OCI-M2 (cell line): Measurements from ENCODE around the gene MINPP1.
"Not testable (repeated sequence)": the region's sequence is repeated elsewhere in the genome, so short reads cannot be mapped to it uniquely, and the experiment has no call there.

Experiments
- DNase-seq: peaks from one replicate; lab custom pipeline; 2025; ENCODE audit not compliant: unreplicated experiment; lab: John Stamatoyannopoulos, UW

The MINPP1 gene

GRCh38 chr10:87562750-87563149, 58.1 kb downstream of the MINPP1 start:
- no peak for DNase-seq

DNA sequence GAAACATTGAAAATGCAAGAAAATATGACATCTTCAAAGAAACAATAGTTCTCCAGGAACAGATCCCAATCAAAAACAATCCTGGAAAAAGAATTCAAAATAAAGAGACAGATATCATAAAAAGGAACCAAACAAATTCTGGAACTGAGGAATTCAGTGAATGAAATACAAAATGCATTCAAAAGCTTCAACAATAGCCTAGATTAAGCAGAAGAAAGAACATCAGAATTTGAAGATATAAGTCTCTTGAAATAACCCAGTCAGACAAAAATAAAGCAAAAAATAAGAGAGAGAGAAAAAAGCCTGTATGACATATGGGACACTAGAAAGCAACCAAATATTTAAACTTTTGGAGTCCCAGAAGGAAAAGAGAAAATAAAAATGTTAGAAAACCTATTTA, 60.3 kb downstream of the MINPP1 start:
- DNase-seq, result no peak

DNA sequence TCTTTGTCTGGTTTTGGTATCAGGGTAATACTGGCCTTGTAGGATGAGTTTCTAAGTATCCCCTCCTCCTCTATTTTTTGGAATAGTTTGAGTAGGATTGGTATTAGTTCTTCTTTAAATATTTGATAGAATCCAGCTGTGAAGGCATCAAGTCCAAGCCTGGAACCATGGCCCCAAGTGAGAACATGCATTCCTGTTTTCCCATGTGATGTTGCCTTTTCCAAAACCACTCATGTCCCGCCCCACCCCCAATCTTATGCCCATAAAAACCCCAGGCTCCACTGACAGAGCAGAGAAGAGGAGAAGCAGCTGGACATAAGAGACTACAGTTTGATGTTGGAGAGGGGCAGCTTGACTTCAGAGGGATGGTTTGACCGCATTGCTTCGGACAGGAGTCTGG, 71.2 kb downstream of the MINPP1 start:
- no peak for DNase-seq

- no peak for DNase-seq
Observed at GRCh38 chr10:87578160-87578841, 73.6 kb downstream of the MINPP1 start.

- DNase-seq, result no peak
Observed at GRCh38 chr10:87578842-87579401, 74.2 kb downstream of the MINPP1 start.

- no peak for DNase-seq
Observed at GRCh38 chr10:87579563-87579962, 74.9 kb downstream of the MINPP1 start.

DNA sequence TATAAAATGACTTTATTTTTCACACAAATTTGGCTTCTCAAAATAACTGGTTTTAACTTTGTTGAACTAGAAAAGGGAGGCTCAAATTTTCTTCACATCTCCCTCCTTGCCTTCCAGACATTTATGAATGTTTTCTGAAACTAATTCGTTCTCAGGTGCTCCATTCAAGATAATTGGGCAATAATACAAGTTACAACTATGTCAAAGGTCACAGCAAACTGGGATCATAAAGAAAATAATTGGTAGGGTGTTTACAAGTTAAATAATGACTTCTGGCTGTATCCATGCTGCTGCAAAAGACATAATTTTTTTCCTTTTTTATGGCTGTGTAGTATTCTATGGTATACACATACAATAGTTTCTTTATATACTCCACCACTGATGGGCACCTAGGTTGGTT, 75.3 kb downstream of the MINPP1 start:
- DNase-seq, result no peak

- no peak for DNase-seq
Observed at GRCh38 chr10:87585565-87586514, 81.1 kb downstream of the MINPP1 start.

DNA sequence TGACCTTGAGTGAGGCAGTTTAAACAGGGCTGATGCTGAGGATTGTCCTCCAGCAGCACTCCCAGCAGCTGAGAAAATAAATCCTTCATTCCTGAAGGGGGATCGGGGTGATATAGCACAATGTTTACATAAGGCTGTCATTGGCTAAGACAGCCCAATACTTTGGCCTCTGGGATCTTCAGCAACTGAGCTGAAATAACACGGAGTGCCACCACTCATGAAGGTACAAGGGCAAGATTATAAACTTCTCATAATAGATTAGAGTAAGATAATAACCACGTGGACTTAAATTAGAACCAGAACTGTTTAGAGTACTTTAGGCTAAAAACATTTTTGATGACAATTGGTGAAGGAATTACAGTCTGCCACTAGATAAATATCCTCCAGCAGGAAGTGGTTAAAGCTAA, 85.0 kb downstream of the MINPP1 start:
- DNase-seq, result no peak

DNA sequence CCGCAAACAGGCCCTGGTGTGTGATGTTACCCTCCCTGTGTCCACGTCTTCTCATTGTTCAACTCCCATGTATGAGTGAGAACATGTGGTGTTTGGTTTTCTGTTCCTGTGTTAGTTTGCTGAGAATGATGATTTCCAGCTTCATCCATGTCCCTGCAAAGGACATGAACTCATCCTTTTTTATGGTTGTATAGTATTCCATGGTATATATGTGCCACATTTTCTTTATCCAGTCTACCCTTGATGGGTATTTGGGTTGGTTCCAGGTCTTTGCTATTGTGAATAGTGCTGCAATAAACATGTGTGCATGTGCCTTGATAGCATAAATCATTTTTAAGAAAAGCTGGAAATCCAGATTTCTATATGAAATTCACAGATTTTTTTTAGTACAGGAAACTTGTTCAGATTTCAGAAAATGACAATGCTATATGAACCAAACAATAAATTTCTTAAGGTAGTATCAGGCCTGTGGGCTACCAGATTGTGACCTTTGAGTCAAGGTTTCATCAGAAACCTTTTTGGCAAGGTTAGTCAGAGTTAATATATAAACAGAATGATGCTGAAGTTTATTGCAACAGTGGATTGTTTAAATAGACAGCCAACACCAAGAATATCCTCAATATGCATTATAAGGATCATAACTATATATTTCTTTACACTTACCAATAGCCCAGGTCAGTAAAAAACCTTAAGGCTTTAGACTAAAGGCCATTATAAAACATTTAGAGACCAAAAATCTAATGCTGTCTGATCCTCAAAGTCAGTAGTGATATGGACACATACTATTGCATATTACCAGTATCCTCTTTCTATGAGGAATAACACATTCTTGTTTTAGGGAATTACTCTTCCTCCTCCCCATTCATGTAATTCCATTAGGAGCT, 86.3 kb downstream of the MINPP1 start:
- no peak for DNase-seq

DNA sequence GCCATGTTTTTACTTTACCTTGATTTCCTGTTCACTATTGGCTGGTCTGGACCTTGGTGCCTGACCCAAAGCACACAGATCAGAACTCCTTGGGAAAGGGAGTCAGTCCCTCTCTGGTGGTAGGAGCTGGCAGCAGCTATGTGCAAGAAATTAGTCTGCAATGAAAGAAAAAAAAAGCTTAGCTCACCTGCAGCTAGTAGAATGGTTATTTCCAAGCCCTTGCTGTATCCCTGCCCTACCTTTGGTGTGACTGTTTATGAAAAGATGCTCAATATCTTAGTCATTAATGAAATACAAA, 86.8 kb downstream of the MINPP1 start:
- DNase-seq, result no peak

DNA sequence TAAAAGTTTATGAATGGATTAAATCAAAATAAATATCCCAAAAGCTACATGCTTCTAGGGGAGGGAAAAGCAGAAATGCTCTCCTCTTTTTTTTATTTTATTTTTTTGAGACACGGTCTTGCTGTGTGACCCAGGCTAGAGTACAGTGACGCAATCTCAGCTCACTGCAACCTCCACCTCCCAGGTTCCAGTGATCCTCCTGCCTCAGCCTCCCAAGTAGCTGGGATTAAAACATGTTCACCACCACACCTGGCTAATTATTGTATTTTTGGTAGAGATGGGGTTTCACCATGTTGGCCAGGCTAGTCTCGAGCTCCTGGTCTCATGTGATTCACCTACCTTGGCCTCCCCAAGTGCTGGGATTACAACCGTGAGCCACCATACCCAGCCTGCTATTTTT, 88.2 kb downstream of the MINPP1 start:
- DNase-seq, result not testable (repeated sequence)

- no peak for DNase-seq
Observed at GRCh38 chr10:87593702-87594101, 89.0 kb downstream of the MINPP1 start.

GRCh38 chr10:87594181-87594580, 89.5 kb downstream of the MINPP1 start:
- no peak for DNase-seq

- no peak for DNase-seq
Observed at GRCh38 chr10:87594864-87595263, 90.2 kb downstream of the MINPP1 start.

GRCh38 chr10:87596351-87596750, 91.7 kb downstream of the MINPP1 start:
- DNase-seq, result no peak

DNA sequence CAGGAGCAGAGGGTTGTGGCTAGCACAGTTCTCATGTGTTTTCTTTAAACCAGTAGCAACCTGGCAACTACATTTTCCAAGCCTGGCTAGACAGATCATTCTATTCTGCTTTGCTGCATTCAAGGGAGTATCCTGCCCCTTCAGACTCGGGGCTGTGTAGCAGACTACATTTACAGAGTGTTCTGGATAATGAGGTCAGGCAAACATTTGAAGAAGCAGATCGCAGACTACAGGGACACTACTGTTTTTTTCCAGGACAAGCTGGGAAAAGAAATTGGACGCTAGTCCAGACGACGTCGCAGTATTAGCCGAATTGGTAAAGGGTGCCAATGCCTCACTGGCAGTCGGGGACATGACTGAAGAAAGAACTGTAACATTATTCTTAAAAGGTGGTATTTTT, 94.0 kb downstream of the MINPP1 start:
- no peak for DNase-seq

GRCh38 chr10:87600581-87600980, 95.9 kb downstream of the MINPP1 start:
- DNase-seq, result no peak
